Tibial artery (tissue), 4 donors: ENCODE data around the gene SNRNP200.

ENCODE experiments used
- DNase-seq, 2 donors: peaks; one replicate each; pipeline ENCODE4 v3.0.0-alpha.2; 2019
- H3K27ac ChIP-seq, 2 donors: fragments of 200-600 bp; sonication (generic) in 1 of 2; 1 replicate in 1 of 2; 2 replicates in 1 of 2; pipeline ENCODE4 v1.5.1; 2018 to 2019; ENCODE audit warnings: mild to moderate bottlenecking in 1 of 2
- H3K27me3 ChIP-seq, 2 donors: fragments of 200-600 bp; sonication (generic) in 1 of 2; one replicate each; pipeline versions ENCODE4 v1.5.1 to v1.6.0; 2016 to 2019
- H3K36me3 ChIP-seq, 3 donors: fragments of 200-600 bp; sonication (generic) in 2 of 3; one replicate each; pipeline ENCODE4 v1.5.1; 2016 to 2019; ENCODE audit warnings: mild to moderate bottlenecking in 2 of 3
- H3K4me1 ChIP-seq, 4 donors: fragments of 200-600 bp; sonication (generic) in 2 of 4; 1 replicate in 3 of 4; 2 replicates in 1 of 4; pipeline ENCODE4 v1.5.1; 2016 to 2019
- H3K4me3 ChIP-seq, 2 donors: fragments of 200-600 bp; sonication (generic) in 1 of 2; 1 replicate in 1 of 2; 2 replicates in 1 of 2; pipeline ENCODE4 v1.5.1; 2018 to 2019; ENCODE audit warnings: mild to moderate bottlenecking in 2 of 2
- H3K9me3 ChIP-seq, 3 donors: fragments of 200-600 bp; sonication (generic) in 1 of 3; one replicate each; pipeline ENCODE4 v1.5.1; 2016 to 2019
- intact Hi-C: fragments of 100-400 bp; cut with DNase I; formaldehyde crosslinking; loops from one replicate; pipeline ENCODE4 v1.15.0; 2023; ENCODE audit warnings: low total_unique reads
- TF ChIP-seq, protein P1 (sequence below), 2 experiments: fragments of 200-600 bp in 1 of 2; fragments of 450-650 bp in 1 of 2; IDR thresholded peaks; one replicate each; pipeline ENCODE4 v1.5.1; 2017 to 2019; ENCODE audit warnings: antibody characterized with exemption in 2 of 2, mild to moderate bottlenecking in 1 of 2, moderate library complexity in 1 of 2

Gene SNRNP200

DNA sequence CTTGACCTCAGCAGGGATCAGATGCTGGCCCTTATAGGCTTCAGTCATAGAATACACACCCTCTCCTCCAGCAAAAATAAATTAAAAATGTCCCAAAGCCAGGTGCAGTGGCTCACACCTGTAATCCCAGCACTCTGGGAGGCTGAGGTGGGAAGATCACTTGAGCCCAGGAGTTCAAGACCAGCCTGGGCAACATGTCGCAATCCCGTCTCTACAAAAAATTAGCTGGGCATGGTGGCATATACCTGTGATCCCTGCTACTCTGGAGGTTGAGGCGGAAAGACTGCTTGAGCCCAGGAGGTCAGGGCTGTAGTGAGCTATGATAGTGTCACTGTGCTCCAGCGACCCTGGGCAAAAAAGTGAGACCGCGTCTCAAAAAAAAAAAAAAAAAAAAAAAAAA, 24.5 kb upstream of the SNRNP200 start:
- intact Hi-C loops: no loop called here
- TF ChIP-seq, protein P1, sequence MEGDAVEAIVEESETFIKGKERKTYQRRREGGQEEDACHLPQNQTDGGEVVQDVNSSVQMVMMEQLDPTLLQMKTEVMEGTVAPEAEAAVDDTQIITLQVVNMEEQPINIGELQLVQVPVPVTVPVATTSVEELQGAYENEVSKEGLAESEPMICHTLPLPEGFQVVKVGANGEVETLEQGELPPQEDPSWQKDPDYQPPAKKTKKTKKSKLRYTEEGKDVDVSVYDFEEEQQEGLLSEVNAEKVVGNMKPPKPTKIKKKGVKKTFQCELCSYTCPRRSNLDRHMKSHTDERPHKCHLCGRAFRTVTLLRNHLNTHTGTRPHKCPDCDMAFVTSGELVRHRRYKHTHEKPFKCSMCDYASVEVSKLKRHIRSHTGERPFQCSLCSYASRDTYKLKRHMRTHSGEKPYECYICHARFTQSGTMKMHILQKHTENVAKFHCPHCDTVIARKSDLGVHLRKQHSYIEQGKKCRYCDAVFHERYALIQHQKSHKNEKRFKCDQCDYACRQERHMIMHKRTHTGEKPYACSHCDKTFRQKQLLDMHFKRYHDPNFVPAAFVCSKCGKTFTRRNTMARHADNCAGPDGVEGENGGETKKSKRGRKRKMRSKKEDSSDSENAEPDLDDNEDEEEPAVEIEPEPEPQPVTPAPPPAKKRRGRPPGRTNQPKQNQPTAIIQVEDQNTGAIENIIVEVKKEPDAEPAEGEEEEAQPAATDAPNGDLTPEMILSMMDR (IDR thresholded peaks at IDR 0.05): no peak
- no peak overlapping the region for H3K4me3 ChIP-seq
- no peaks in the 10 kb centered on the region for H3K9me3 ChIP-seq
- peak in 1 of 2 donors; percentile 27 for DNase-seq
- H3K4me1 ChIP-seq: peaks cover 0 to 25% (median 12%) of the 10 kb centered on the region in 4 donors
- H3K36me3 ChIP-seq: no peaks in the 10 kb centered on the region
- no peak overlapping the region for H3K27ac ChIP-seq
- peaks cover 0 to 22% of the 10 kb centered on the region in 2 donors for H3K27me3 ChIP-seq

DNA sequence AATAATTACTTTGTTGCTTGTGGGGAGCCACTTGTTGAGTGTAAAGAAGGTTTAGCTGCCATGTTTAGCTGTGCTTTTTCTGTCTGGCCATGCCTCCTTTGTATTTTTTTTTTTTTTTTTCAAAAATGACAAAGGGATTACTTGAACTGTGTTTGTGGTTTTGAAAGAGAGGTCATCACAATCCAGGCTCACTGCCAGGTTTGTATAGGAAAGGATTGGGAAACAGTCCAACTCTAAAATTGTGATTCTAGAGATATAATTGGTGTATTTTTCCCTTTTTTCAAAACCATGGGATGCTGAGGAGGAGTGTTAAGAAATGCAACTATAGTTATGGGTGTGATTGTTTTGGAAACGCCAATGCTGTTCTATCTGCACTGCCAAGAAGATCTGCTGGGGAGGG, 24.1 kb upstream of the SNRNP200 start:
- H3K4me1 ChIP-seq: peaks cover 0 to 22% (median 13%) of the 10 kb centered on the region in 4 donors
- DNase-seq: peak in 1 of 2 donors; percentile 6
- TF ChIP-seq, protein P1 (IDR thresholded peaks at IDR 0.05): no peak
- H3K9me3 ChIP-seq: no peaks in the 10 kb centered on the region
- H3K27ac ChIP-seq: no peak overlapping the region
- H3K36me3 ChIP-seq: no peaks in the 10 kb centered on the region
- H3K4me3 ChIP-seq: no peak overlapping the region
- peaks cover 0 to 24% of the 10 kb centered on the region in 2 donors for H3K27me3 ChIP-seq
- intact Hi-C loops: no loop called here

DNA sequence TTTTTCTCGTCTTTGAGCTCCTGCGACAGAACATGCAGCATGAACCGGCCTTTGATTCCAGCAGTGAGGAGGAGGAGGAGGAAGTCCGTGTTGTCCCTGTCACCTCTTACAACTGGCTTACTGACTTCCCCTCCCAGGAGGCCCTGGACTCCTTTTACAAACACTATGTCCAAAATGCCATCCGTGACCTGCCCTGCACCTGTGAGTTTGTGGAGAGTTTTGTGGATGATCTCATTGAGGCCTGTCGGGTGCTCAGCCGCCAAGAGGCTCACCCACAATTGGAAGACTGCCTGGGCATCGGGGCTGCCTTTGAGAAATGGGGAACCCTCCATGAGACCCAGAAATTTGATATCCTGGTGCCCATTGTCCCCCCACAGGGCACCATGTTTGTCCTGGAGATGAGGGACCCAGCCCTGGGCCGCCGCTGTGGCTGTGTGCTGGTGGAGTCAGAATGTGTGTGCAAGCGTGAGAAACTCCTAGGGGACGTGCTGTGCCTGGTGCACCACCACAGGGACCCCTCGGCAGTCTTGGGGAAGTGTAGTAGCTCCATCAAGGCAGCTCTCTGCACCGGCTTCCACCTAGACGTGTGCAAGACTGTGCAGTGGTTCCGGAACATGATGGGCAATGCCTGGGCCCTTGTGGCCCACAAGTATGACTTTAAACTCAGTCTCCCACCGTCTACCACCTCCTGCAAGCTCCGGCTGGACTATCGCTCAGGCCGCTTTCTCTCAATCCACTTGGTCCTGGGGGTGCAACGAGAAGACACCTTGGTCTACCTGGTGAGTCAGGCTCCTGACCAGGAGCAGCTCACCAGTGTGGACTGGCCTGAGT, 21.9 kb upstream of the SNRNP200 start:
- Histone ChIP-seq H3K27me3 (peaks cover 0 to 38% of the 10 kb centered on the region in 2 donors), H3K4me1 (peaks cover 0 to 22% (median 14%) of the 10 kb centered on the region in 4 donors), H3K36me3 (no peaks in the 10 kb centered on the region), H3K9me3 (no peaks in the 10 kb centered on the region), H3K27ac (no peak overlapping the region), H3K4me3 (no peak overlapping the region)
- peak in 1 of 2 donors; percentile 54 for DNase-seq
- TF ChIP-seq, protein P1 (IDR thresholded peaks at IDR 0.05): no peak
- intact Hi-C loops: no loop called here

DNA sequence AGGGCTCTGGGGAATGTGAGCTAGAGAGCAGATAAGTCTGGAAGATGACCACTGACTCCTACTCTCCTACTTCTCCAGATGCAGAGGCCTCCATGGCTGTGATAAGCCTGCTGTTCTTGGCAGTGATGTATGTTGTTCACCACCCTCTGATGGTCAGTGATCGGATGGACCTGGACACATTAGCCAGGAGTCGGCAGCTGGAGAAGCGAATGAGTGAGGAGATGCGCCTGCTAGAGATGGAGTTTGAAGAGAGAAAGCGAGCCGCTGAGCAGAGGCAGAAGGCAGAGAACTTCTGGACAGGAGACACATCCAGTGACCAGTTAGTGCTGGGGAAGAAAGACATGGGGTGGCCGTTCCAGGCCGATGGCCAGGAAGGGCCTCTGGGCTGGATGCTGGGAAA, 21.2 kb upstream of the SNRNP200 start:
- no peaks in the 10 kb centered on the region for H3K9me3 ChIP-seq
- H3K4me1 ChIP-seq: peaks cover 0 to 28% (median 21%) of the 10 kb centered on the region in 4 donors
- TF ChIP-seq, protein P1 (IDR thresholded peaks at IDR 0.05): no peak
- intact Hi-C loops: no loop called here
- H3K27me3 ChIP-seq: peaks cover 0 to 43% of the 10 kb centered on the region in 2 donors
- H3K36me3 ChIP-seq: no peaks in the 10 kb centered on the region
- H3K4me3 ChIP-seq: no peak overlapping the region
- H3K27ac ChIP-seq: no peak overlapping the region
- DNase-seq: peak in 1 of 2 donors; percentile 21

DNA sequence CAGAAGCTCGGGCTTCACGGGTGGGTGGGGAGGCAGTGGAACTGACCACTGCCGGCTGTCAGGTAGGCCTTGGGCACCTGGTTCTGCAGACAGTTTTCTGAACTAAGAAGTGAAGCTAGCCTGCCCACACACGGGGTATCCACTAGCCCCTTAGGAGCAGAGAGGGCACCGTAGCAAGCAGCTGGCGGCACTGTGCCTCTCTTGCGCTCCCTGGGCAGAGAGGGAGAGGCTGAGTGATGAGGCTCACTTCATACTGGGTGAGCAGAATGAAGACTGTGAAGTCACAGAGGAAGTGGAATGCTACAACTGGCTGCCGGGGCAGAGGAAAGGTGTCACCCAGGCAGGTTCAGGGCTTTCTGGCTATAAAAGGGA, 20.5 kb upstream of the SNRNP200 start:
- Histone ChIP-seq H3K27ac (no peak overlapping the region), H3K9me3 (no peaks in the 10 kb centered on the region), H3K36me3 (no peaks in the 10 kb centered on the region), H3K27me3 (peaks cover 0 to 44% of the 10 kb centered on the region in 2 donors), H3K4me3 (peak overlapping the region; percentile 48 to 51), H3K4me1 (peaks cover 0 to 30% (median 26%) of the 10 kb centered on the region in 4 donors)
- peak in 1 of 2 donors; percentile 59 for DNase-seq
- intact Hi-C loops: no loop called here
- TF ChIP-seq, protein P1 (IDR thresholded peaks at IDR 0.05): no peak
